ENCODE results near the gene NUP210. TPM values are rescaled to one million over a fixed set of nuclear protein-coding genes. Genes with fewer than 3 reads are reported as not detected.
A peak's percentile ranks its signal among the peaks of the same experiment; 100 is the strongest.

NUP210 gene
- total and polyA plus RNA-seq, 2 experiments from 2014 or later = 13.8 to 73.9 TPM

GRCh38 chr3:13461169-13462124, 41.3 kb upstream of the NUP210 start:
- H3K4me1 Mint-ChIP-seq = peaks cover 9% of the 10 kb centered on the region
- H3K79me2 ChIP-seq (replicated peaks; ENCODE audit: insufficient read depth) = no peaks in the 10 kb centered on the region
- H3K4me3 ChIP-seq = no peak overlapping the region
- H3K27ac Mint-ChIP-seq = no peak overlapping the region
- no peaks in the 10 kb centered on the region for H3F3A ChIP-seq (replicated peaks; ENCODE audit: low read depth)
- H3K9me3 Mint-ChIP-seq = peaks cover 3% of the 10 kb centered on the region; the same call in 1 of the 3 replicates
- no peaks in the 10 kb centered on the region; the same call in 1 of the 3 replicates for H3K36me3 Mint-ChIP-seq (ENCODE audit: low read depth)
- H3K9me2 ChIP-seq (ENCODE audit: insufficient read depth) = no peaks in the 10 kb centered on the region
- peaks cover 26% of the 10 kb centered on the region for H3K27me3 Mint-ChIP-seq (ENCODE audit: insufficient read depth, low read depth, poor library complexity)
- TF ChIP-seq STAT1 (IDR thresholded peaks at IDR 0.05; ENCODE audit: unreplicated experiment) = no peak
- no peak for TF ChIP-seq EZH2 (IDR thresholded peaks at IDR 0.05; ENCODE audit: low read depth, unreplicated experiment)
- TF ChIP-seq ZNF331 (CRISPR knock-in tag; IDR thresholded peaks at IDR 0.05; ENCODE audit: low read depth) = 0 out of 2 replicates have a peak, but pooled peaks have one; percentile 21
- TF ChIP-seq POLR2AphosphoS5 (IDR thresholded peaks at IDR 0.05; ENCODE audit: low read depth) = no peak
- TF ChIP-seq, protein P1, sequence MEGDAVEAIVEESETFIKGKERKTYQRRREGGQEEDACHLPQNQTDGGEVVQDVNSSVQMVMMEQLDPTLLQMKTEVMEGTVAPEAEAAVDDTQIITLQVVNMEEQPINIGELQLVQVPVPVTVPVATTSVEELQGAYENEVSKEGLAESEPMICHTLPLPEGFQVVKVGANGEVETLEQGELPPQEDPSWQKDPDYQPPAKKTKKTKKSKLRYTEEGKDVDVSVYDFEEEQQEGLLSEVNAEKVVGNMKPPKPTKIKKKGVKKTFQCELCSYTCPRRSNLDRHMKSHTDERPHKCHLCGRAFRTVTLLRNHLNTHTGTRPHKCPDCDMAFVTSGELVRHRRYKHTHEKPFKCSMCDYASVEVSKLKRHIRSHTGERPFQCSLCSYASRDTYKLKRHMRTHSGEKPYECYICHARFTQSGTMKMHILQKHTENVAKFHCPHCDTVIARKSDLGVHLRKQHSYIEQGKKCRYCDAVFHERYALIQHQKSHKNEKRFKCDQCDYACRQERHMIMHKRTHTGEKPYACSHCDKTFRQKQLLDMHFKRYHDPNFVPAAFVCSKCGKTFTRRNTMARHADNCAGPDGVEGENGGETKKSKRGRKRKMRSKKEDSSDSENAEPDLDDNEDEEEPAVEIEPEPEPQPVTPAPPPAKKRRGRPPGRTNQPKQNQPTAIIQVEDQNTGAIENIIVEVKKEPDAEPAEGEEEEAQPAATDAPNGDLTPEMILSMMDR (conservative IDR thresholded peaks at IDR 0.05; ENCODE audit: low read depth in 2 of 2) = peak; percentile 99 to 100
- TF ChIP-seq, protein P2, sequence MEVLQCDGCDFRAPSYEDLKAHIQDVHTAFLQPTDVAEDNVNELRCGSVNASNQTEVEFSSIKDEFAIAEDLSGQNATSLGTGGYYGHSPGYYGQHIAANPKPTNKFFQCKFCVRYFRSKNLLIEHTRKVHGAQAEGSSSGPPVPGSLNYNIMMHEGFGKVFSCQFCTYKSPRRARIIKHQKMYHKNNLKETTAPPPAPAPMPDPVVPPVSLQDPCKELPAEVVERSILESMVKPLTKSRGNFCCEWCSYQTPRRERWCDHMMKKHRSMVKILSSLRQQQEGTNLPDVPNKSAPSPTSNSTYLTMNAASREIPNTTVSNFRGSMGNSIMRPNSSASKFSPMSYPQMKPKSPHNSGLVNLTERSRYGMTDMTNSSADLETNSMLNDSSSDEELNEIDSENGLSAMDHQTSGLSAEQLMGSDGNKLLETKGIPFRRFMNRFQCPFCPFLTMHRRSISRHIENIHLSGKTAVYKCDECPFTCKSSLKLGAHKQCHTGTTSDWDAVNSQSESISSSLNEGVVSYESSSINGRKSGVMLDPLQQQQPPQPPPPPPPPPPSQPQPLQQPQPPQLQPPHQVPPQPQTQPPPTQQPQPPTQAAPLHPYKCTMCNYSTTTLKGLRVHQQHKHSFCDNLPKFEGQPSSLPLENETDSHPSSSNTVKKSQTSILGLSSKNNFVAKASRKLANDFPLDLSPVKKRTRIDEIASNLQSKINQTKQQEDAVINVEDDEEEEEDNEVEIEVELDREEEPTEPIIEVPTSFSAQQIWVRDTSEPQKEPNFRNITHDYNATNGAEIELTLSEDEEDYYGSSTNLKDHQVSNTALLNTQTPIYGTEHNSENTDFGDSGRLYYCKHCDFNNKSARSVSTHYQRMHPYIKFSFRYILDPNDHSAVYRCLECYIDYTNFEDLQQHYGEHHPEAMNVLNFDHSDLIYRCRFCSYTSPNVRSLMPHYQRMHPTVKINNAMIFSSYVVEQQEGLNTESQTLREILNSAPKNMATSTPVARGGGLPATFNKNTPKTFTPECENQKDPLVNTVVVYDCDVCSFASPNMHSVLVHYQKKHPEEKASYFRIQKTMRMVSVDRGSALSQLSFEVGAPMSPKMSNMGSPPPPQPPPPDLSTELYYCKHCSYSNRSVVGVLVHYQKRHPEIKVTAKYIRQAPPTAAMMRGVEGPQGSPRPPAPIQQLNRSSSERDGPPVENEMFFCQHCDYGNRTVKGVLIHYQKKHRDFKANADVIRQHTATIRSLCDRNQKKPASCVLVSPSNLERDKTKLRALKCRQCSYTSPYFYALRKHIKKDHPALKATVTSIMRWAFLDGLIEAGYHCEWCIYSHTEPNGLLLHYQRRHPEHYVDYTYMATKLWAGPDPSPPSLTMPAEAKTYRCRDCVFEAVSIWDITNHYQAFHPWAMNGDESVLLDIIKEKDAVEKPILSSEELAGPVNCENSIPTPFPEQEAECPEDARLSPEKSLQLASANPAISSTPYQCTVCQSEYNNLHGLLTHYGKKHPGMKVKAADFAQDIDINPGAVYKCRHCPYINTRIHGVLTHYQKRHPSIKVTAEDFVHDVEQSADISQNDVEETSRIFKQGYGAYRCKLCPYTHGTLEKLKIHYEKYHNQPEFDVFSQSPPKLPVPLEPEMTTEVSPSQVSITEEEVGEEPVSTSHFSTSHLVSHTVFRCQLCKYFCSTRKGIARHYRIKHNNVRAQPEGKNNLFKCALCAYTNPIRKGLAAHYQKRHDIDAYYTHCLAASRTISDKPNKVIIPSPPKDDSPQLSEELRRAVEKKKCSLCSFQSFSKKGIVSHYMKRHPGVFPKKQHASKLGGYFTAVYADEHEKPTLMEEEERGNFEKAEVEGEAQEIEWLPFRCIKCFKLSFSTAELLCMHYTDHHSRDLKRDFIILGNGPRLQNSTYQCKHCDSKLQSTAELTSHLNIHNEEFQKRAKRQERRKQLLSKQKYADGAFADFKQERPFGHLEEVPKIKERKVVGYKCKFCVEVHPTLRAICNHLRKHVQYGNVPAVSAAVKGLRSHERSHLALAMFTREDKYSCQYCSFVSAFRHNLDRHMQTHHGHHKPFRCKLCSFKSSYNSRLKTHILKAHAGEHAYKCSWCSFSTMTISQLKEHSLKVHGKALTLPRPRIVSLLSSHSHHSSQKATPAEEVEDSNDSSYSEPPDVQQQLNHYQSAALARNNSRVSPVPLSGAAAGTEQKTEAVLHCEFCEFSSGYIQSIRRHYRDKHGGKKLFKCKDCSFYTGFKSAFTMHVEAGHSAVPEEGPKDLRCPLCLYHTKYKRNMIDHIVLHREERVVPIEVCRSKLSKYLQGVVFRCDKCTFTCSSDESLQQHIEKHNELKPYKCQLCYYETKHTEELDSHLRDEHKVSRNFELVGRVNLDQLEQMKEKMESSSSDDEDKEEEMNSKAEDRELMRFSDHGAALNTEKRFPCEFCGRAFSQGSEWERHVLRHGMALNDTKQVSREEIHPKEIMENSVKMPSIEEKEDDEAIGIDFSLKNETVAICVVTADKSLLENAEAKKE (CRISPR knock-in tag; IDR thresholded peaks at IDR 0.05) = peak; percentile 38; the same call in 1 of the 2 replicates
- TF ChIP-seq, protein P3, sequence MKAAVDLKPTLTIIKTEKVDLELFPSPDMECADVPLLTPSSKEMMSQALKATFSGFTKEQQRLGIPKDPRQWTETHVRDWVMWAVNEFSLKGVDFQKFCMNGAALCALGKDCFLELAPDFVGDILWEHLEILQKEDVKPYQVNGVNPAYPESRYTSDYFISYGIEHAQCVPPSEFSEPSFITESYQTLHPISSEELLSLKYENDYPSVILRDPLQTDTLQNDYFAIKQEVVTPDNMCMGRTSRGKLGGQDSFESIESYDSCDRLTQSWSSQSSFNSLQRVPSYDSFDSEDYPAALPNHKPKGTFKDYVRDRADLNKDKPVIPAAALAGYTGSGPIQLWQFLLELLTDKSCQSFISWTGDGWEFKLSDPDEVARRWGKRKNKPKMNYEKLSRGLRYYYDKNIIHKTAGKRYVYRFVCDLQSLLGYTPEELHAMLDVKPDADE (IDR thresholded peaks at IDR 0.05) = no peak
- peak; percentile 73 for TF ChIP-seq CREB1 (CRISPR knock-in tag; IDR thresholded peaks at IDR 0.05; ENCODE audit: low read depth)
- peaks cover 5% of the 10 kb centered on the region; the same call in 1 of the 2 replicates for H3K4me1 ChIP-seq (ENCODE audit: insufficient read depth)
- ATAC-seq = peak; percentile 98
- H3K4me2 ChIP-seq = no peak overlapping the region
- peak overlapping the region; percentile 24 for H2AFZ ChIP-seq
- H3K27me3 ChIP-seq (ENCODE audit: insufficient read depth) = peaks cover 6% of the 10 kb centered on the region
- no peak overlapping the region for H3K27ac ChIP-seq (ENCODE audit: low read depth)
- H3K36me3 ChIP-seq (ENCODE audit: insufficient read depth) = no peaks in the 10 kb centered on the region
- H4K20me1 ChIP-seq (replicated peaks; ENCODE audit: insufficient read depth) = no peaks in the 10 kb centered on the region
- peak overlapping the region; percentile 22; the same call in 2 of the 3 replicates for H3K4me3 Mint-ChIP-seq
- DNase-seq (ENCODE audit: low spot score) = peak; percentile 96

Data from GM23338 (cell line).